Measurements from ENCODE around the gene POMT2.

GRCh38 chr14:77313371-77313770 lies 7.3 kb downstream of the POMT2 start:
- TF ChIP-seq, protein P1, sequence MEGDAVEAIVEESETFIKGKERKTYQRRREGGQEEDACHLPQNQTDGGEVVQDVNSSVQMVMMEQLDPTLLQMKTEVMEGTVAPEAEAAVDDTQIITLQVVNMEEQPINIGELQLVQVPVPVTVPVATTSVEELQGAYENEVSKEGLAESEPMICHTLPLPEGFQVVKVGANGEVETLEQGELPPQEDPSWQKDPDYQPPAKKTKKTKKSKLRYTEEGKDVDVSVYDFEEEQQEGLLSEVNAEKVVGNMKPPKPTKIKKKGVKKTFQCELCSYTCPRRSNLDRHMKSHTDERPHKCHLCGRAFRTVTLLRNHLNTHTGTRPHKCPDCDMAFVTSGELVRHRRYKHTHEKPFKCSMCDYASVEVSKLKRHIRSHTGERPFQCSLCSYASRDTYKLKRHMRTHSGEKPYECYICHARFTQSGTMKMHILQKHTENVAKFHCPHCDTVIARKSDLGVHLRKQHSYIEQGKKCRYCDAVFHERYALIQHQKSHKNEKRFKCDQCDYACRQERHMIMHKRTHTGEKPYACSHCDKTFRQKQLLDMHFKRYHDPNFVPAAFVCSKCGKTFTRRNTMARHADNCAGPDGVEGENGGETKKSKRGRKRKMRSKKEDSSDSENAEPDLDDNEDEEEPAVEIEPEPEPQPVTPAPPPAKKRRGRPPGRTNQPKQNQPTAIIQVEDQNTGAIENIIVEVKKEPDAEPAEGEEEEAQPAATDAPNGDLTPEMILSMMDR (IDR thresholded peaks at IDR 0.05) = no peak
- TF ChIP-seq POLR2A (IDR thresholded peaks at IDR 0.05) = no peak
